Liver (tissue), 9 donors: ENCODE results near the gene SAMD4A. TPM values are rescaled to one million over a fixed set of nuclear protein-coding genes. Genes with fewer than 3 reads are reported as not detected.

ENCODE experiments used
- DNase-seq: peaks from one replicate; pipeline ENCODE4 v3.0.0-alpha.2; 2017; ENCODE audit warnings: low spot score
- H3K27ac ChIP-seq, 2 donors: one replicate each; pipeline ENCODE4 v1.7.0; 2013; ENCODE audit warnings: inconsistent platforms in 2 of 2, low read length in 2 of 2, control low read depth in 1 of 2, low read depth in 1 of 2, mild to moderate bottlenecking in 1 of 2
- H3K27me3 ChIP-seq, 4 donors: one replicate each; pipeline versions ENCODE4 v1.6.1 to v1.7.0; 2013; ENCODE audit warnings: low read length in 3 of 4, inconsistent platforms in 1 of 4, mild to moderate bottlenecking in 1 of 4, moderate library complexity in 1 of 4; ENCODE audit not compliant: control insufficient read depth in 4 of 4, insufficient read depth in 4 of 4
- H3K36me3 ChIP-seq, 4 donors: one replicate each; pipeline versions ENCODE4 v1.6.1 to v1.7.0; 2013; ENCODE audit warnings: low read length in 3 of 4, mild to moderate bottlenecking in 3 of 4, low read depth in 1 of 4, moderate library complexity in 1 of 4; ENCODE audit not compliant: control insufficient read depth in 4 of 4, insufficient read depth in 3 of 4
- H3K4me1 ChIP-seq, 4 donors: one replicate each; pipeline versions ENCODE4 v1.6.1 to v1.7.0; 2013; ENCODE audit warnings: low read length in 3 of 4, mild to moderate bottlenecking in 3 of 4, moderate library complexity in 1 of 4; ENCODE audit not compliant: control insufficient read depth in 4 of 4, insufficient read depth in 4 of 4
- H3K4me3 ChIP-seq, 3 donors: one replicate each; pipeline versions ENCODE4 v1.6.1 to v1.7.0; 2013; ENCODE audit warnings: low read length in 3 of 3, control low read depth in 1 of 3, low read depth in 1 of 3, mild to moderate bottlenecking in 1 of 3
- H3K9ac ChIP-seq, 2 donors: one replicate each; pipeline ENCODE4 v1.7.0; 2013; ENCODE audit warnings: low read length in 2 of 2, mild to moderate bottlenecking in 2 of 2, moderate library complexity in 2 of 2, control low read depth in 1 of 2, low read depth in 1 of 2
- H3K9me3 ChIP-seq, 4 donors: one replicate each; pipeline versions ENCODE4 v1.6.1 to v1.7.0; 2013; ENCODE audit warnings: low read length in 3 of 4; ENCODE audit not compliant: control insufficient read depth in 4 of 4
- EGR1 ChIP-seq, 2 donors: IDR thresholded peaks; 2 replicates each; pipeline ENCODE4 v1.6.1; 2016 to 2018; ENCODE audit warnings: antibody characterized with exemption in 2 of 2, low read depth in 2 of 2
- FOXA1 ChIP-seq: IDR thresholded peaks from 2 replicates; pipeline ENCODE4 v1.6.1; 2016; ENCODE audit warnings: antibody characterized with exemption
- FOXA2 ChIP-seq: IDR thresholded peaks from 2 replicates; pipeline ENCODE4 v1.6.1; 2016; ENCODE audit warnings: antibody characterized with exemption
- GABPA ChIP-seq, 2 donors: IDR thresholded peaks in 1 of 2; conservative IDR thresholded peaks in 1 of 2; 2 replicates each; pipeline ENCODE4 v1.6.1; 2016; ENCODE audit warnings: antibody characterized with exemption in 2 of 2, mild to moderate bottlenecking in 1 of 2, moderate library complexity in 1 of 2
- HNF4A ChIP-seq, 2 donors: conservative IDR thresholded peaks; 2 replicates each; pipeline ENCODE4 v1.6.1; 2016; ENCODE audit warnings: antibody characterized with exemption in 2 of 2, mild to moderate bottlenecking in 2 of 2
- HNF4G ChIP-seq: IDR thresholded peaks from 2 replicates; pipeline ENCODE4 v1.6.1; 2016; ENCODE audit warnings: antibody characterized with exemption
- JUND ChIP-seq, 2 donors: IDR thresholded peaks; 2 replicates each; pipeline ENCODE4 v1.6.1; 2016; ENCODE audit warnings: antibody characterized with exemption in 2 of 2
- RXRA ChIP-seq, 2 donors: IDR thresholded peaks; 2 replicates each; pipeline ENCODE4 v1.6.1; 2017 to 2018; ENCODE audit warnings: antibody characterized with exemption in 2 of 2, mild to moderate bottlenecking in 1 of 2
- SP1 ChIP-seq: IDR thresholded peaks from 2 replicates; pipeline ENCODE4 v1.6.1; 2018; ENCODE audit warnings: antibody characterized with exemption, mild to moderate bottlenecking
- TAF1 ChIP-seq: conservative IDR thresholded peaks from 2 replicates; pipeline ENCODE4 v1.6.1; 2016; ENCODE audit warnings: antibody characterized with exemption, mild to moderate bottlenecking
- YY1 ChIP-seq: IDR thresholded peaks from 2 replicates; pipeline ENCODE4 v1.6.1; 2016; ENCODE audit warnings: antibody characterized with exemption, mild to moderate bottlenecking
- WGBS: extraction: QIAGEN DNeasy Blood & Tissue Kit; methylation state at CpG from one replicate; pipeline ENCODE4 v1.1.7; 2013; 5-methylcytosine and 5-hydroxymethylcytosine counted together
- polyA plus RNA-seq, 2 donors: library from polyadenylated mRNA; stranded (reverse) in 1 of 2; unstranded in 1 of 2; fragments of 200-250 nt in 1 of 2; fragments of >200 nt in 1 of 2; fragmentation: Nextera tagmentation in 1 of 2; extraction: Ambion mirVana in 1 of 2; gene quantifications; one replicate each; pipeline versions ENCODE4 v1.2.1 to v1.2.3, GENCODE V29; 2013 to 2015
- total RNA-seq, 2 donors: library from RNA; depleted of rRNA; stranded (reverse); fragments of >200 nt; gene quantifications; one replicate each; pipeline ENCODE4 v1.2.3, GENCODE V29; 2014
- TF ChIP-seq, protein P1 (sequence below): fragments of 150-350 bp; IDR thresholded peaks from 2 replicates; pipeline ENCODE4 v1.5.1; 2017; ENCODE audit warnings: improper control_type of control experiment, low read depth, low read length; ENCODE audit not compliant: missing input control
- TF ChIP-seq, protein P2 (sequence below): IDR thresholded peaks from 2 replicates; pipeline ENCODE4 v1.6.1; 2016; ENCODE audit warnings: antibody characterized with exemption
- TF ChIP-seq, protein P3 (sequence below): IDR thresholded peaks from 2 replicates; pipeline ENCODE4 v1.6.1; 2016; ENCODE audit warnings: antibody characterized with exemption, mild to moderate bottlenecking
- TF ChIP-seq, protein P4 (sequence below): IDR thresholded peaks from 2 replicates; pipeline ENCODE4 v1.6.1; 2016; ENCODE audit warnings: antibody characterized with exemption
- TF ChIP-seq, protein P5 (sequence below): IDR thresholded peaks from 2 replicates; pipeline ENCODE4 v1.6.1; 2016; ENCODE audit warnings: antibody characterized with exemption
- donor health status: healthy.
- donor health status: healthy.
- donor health status: healthy.
- donor health status: healthy.
- donor health status: healthy.

Gene SAMD4A
- total and polyA plus RNA-seq, 4 donors, result 4.3 to 17.8 (median 8.1) TPM

DNA sequence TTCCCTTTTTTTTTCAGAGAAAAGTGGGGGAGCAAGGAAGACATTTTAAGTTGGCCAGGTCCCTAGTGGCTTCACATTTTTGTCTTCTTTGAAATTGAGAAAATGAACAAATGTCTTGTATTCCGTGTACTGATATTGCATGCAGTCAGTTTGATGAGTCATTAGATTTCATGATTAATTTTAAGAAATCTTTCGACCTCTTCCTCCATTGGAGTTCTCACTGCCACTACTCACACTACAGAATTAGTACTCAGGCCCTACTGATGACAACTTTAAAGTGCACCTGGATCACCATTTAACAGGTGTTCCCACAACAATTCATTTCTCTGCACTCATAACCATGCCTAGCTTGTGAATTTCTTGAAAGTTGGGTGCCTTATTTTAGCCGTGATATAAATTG, 50.5 kb downstream of the SAMD4A start:
- Histone ChIP-seq H3K9ac (no peak overlapping the region), H3K4me3 (no peak overlapping the region), H3K36me3 (no peaks in the 10 kb centered on the region), H3K4me1 (peaks cover 0 to 1% (median 0%) of the 10 kb centered on the region in 4 donors), H3K27me3 (no peaks in the 10 kb centered on the region), H3K9me3 (no peaks in the 10 kb centered on the region), H3K27ac (no peak overlapping the region)
- 88% methylated on average over 3 of the region's 3 CpGs for WGBS
- no peak for DNase-seq
- TF ChIP-seq RXRA (IDR thresholded peaks at IDR 0.05), result no peak
- TF ChIP-seq TAF1, result no peak
- TF ChIP-seq, protein P1, sequence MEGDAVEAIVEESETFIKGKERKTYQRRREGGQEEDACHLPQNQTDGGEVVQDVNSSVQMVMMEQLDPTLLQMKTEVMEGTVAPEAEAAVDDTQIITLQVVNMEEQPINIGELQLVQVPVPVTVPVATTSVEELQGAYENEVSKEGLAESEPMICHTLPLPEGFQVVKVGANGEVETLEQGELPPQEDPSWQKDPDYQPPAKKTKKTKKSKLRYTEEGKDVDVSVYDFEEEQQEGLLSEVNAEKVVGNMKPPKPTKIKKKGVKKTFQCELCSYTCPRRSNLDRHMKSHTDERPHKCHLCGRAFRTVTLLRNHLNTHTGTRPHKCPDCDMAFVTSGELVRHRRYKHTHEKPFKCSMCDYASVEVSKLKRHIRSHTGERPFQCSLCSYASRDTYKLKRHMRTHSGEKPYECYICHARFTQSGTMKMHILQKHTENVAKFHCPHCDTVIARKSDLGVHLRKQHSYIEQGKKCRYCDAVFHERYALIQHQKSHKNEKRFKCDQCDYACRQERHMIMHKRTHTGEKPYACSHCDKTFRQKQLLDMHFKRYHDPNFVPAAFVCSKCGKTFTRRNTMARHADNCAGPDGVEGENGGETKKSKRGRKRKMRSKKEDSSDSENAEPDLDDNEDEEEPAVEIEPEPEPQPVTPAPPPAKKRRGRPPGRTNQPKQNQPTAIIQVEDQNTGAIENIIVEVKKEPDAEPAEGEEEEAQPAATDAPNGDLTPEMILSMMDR, result no peak
- TF ChIP-seq HNF4G, result no peak
- TF ChIP-seq, protein P2, sequence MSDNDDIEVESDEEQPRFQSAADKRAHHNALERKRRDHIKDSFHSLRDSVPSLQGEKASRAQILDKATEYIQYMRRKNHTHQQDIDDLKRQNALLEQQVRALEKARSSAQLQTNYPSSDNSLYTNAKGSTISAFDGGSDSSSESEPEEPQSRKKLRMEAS, result no peak
- TF ChIP-seq SP1, result no peak
- no peak for TF ChIP-seq HNF4A (conservative IDR thresholded peaks at IDR 0.05)
- no peak for TF ChIP-seq JUND (IDR thresholded peaks at IDR 0.05)
- no peak for TF ChIP-seq FOXA1
- no peak for TF ChIP-seq GABPA (IDR thresholded peaks at IDR 0.05 in 1 of 2, conservative IDR thresholded peaks at IDR 0.05 in 1 of 2)
- TF ChIP-seq, protein P3, sequence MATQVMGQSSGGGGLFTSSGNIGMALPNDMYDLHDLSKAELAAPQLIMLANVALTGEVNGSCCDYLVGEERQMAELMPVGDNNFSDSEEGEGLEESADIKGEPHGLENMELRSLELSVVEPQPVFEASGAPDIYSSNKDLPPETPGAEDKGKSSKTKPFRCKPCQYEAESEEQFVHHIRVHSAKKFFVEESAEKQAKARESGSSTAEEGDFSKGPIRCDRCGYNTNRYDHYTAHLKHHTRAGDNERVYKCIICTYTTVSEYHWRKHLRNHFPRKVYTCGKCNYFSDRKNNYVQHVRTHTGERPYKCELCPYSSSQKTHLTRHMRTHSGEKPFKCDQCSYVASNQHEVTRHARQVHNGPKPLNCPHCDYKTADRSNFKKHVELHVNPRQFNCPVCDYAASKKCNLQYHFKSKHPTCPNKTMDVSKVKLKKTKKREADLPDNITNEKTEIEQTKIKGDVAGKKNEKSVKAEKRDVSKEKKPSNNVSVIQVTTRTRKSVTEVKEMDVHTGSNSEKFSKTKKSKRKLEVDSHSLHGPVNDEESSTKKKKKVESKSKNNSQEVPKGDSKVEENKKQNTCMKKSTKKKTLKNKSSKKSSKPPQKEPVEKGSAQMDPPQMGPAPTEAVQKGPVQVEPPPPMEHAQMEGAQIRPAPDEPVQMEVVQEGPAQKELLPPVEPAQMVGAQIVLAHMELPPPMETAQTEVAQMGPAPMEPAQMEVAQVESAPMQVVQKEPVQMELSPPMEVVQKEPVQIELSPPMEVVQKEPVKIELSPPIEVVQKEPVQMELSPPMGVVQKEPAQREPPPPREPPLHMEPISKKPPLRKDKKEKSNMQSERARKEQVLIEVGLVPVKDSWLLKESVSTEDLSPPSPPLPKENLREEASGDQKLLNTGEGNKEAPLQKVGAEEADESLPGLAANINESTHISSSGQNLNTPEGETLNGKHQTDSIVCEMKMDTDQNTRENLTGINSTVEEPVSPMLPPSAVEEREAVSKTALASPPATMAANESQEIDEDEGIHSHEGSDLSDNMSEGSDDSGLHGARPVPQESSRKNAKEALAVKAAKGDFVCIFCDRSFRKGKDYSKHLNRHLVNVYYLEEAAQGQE, result no peak
- TF ChIP-seq YY1, result no peak

DNA sequence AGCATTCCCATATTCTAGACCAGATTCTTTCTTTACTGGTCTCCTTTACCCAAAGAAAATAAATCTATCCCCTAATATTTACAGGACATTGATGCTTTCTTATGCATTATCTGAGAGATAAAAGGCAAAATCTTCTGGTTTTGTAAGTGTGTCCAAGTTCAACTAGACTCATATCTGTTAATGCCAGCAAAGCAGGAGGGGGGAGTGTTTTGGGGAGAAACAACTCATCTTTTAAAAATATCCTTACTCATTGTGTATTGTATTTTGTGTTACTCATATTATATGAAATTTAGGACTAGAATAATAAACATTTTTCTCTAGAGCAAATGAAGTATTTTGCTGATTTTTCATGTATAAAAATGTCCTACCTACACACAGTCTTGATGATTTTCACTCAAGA, 54.8 kb downstream of the SAMD4A start:
- no peak overlapping the region for H3K4me3 ChIP-seq
- H3K27me3 ChIP-seq, result no peaks in the 10 kb centered on the region
- peaks cover 0 to 10% (median 6%) of the 10 kb centered on the region in 4 donors for H3K4me1 ChIP-seq
- H3K36me3 ChIP-seq, result no peaks in the 10 kb centered on the region
- no peak for DNase-seq
- H3K9me3 ChIP-seq, result no peaks in the 10 kb centered on the region
- TF ChIP-seq HNF4A (conservative IDR thresholded peaks at IDR 0.05) (no peak), GABPA (IDR thresholded peaks at IDR 0.05 in 1 of 2, conservative IDR thresholded peaks at IDR 0.05 in 1 of 2) (no peak), JUND (IDR thresholded peaks at IDR 0.05) (no peak), FOXA2 (no peak), HNF4G (no peak), EGR1 (IDR thresholded peaks at IDR 0.05; ENCODE audit: low read depth in 2 of 2) (no peak), TAF1 (no peak), RXRA (IDR thresholded peaks at IDR 0.05) (no peak), YY1 (no peak), SP1 (no peak)
- TF ChIP-seq, protein P4, sequence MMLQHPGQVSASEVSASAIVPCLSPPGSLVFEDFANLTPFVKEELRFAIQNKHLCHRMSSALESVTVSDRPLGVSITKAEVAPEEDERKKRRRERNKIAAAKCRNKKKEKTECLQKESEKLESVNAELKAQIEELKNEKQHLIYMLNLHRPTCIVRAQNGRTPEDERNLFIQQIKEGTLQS, result no peak
- TF ChIP-seq, protein P5, sequence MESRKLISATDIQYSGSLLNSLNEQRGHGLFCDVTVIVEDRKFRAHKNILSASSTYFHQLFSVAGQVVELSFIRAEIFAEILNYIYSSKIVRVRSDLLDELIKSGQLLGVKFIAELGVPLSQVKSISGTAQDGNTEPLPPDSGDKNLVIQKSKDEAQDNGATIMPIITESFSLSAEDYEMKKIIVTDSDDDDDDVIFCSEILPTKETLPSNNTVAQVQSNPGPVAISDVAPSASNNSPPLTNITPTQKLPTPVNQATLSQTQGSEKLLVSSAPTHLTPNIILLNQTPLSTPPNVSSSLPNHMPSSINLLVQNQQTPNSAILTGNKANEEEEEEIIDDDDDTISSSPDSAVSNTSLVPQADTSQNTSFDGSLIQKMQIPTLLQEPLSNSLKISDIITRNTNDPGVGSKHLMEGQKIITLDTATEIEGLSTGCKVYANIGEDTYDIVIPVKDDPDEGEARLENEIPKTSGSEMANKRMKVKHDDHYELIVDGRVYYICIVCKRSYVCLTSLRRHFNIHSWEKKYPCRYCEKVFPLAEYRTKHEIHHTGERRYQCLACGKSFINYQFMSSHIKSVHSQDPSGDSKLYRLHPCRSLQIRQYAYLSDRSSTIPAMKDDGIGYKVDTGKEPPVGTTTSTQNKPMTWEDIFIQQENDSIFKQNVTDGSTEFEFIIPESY, result no peak
- no peak overlapping the region for H3K9ac ChIP-seq
- no peak overlapping the region for H3K27ac ChIP-seq
